ENCODE measurements around the gene VWA5A.

Gene VWA5A, protein sequence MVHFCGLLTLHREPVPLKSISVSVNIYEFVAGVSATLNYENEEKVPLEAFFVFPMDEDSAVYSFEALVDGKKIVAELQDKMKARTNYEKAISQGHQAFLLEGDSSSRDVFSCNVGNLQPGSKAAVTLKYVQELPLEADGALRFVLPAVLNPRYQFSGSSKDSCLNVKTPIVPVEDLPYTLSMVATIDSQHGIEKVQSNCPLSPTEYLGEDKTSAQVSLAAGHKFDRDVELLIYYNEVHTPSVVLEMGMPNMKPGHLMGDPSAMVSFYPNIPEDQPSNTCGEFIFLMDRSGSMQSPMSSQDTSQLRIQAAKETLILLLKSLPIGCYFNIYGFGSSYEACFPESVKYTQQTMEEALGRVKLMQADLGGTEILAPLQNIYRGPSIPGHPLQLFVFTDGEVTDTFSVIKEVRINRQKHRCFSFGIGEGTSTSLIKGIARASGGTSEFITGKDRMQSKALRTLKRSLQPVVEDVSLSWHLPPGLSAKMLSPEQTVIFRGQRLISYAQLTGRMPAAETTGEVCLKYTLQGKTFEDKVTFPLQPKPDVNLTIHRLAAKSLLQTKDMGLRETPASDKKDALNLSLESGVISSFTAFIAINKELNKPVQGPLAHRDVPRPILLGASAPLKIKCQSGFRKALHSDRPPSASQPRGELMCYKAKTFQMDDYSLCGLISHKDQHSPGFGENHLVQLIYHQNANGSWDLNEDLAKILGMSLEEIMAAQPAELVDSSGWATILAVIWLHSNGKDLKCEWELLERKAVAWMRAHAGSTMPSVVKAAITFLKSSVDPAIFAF

GRCh38 chr11:124114942-124115781, at the start of gene VWA5A:
VWA5A (plus strand) TSS chr11:124115450; CDS start chr11:124117512, 2,062 bp downstream.
- DNase-seq (ENCODE audit: low read depth in 3 of 3): peak; percentile 34 to 67 (median 61)

- DNase-seq (ENCODE audit: low read depth in 3 of 3): no peak
These were observed 46.6 kb upstream of the VWA5A start for GRCh38 chr11:124068601-124069110.

DNA sequence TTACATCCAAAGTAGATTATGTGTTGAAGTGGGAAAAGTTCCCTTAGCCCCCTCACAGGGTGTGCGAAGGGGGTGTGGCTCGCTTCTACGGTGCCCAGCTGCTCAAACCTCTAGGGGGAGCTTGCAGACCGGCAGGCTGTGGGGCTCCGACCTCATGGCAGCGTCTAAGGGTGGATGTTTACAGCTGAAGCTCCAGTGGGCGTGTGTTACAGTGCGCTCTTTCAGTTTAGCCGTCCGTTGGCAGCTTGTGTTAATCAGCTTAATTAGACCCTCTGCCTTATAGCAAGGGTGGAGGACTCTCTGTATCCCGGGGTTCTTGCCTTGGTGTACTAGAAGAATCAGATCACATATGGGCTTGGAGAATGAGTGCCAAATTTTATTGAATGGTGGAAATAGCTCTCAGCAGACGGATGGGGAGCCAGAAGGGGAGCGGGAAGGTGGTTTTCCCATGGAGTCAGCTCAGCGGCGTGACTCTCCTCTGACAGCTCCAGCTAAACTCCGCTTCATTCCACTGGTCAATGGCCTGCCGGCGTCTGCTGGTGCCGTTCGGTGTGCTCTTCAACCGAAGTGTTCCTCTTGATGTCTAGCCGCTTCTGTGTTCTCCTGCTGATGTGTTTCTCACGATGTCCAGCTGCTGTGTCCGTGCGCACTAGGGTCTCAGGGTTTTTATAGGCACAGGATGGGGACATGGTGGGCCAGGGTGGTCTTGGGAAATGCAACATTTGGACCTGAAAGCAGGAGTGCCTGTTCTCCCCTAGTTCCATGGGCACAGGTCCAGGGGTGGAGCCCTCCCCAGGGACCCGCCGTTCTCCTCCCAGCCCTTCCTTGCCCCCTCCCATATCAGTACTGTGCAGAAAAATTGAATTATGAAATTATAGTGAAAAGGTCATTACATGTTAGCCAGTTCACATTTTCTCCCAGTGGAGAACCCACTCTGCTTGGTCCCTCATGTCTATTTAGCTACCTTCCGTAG, 45.5 kb upstream of the VWA5A start:
- peak in 1 of 3 experiments; percentile 6 for DNase-seq (ENCODE audit: low read depth in 3 of 3)

GRCh38 chr11:124070915-124071622, 44.2 kb upstream of the VWA5A start:
- DNase-seq (ENCODE audit: low read depth in 3 of 3): peak; percentile 26 to 47 (median 39)

- DNase-seq (ENCODE audit: low read depth in 3 of 3): no peak
These were observed 43.7 kb upstream of the VWA5A start for GRCh38 chr11:124071623-124071948.

DNA sequence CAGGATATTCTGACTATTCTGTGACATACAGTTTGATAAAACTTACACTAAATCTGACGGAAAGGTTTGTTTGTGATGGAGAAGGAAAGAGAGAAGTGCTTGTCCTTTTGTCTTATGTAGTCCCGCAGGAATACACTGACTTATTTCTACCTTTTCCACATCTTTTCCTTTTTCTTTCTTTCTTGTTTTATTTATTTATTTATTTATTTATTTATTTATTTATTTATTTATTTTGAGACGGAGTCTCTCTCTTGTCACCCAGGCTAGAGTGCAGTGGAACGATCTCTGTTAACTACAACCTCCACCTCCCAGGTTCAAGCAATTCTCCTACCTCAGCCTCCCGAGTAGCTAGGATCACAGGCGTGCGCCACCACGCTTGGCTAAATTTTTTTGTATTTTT, 43.1 kb upstream of the VWA5A start:
- DNase-seq (ENCODE audit: low read depth in 3 of 3): no peak

- no peak for DNase-seq (ENCODE audit: low read depth in 3 of 3)
These were observed 40.7 kb upstream of the VWA5A start for GRCh38 chr11:124074554-124074953.

DNA sequence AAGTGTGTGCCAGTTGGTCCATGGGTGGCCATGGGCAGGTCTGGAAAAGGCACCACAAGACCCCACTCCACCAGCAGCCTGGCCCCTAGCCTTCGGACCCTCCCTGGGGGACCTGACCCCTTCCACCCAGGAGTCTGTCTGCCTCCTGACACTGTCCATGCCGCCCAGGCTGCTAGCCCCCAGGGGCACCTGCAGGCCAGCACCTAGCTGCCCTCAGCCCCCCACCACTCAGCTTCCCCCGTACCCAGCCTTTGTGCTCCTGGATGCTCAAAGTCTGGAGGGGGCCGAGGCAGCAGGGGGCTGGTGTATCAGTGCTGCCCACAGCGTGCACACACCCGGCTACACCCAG, 39.8 kb upstream of the VWA5A start:
- no peak for DNase-seq (ENCODE audit: low read depth in 3 of 3)

GRCh38 chr11:124075841-124076651, 39.2 kb upstream of the VWA5A start:
- no peak for DNase-seq (ENCODE audit: low read depth in 3 of 3)

DNA sequence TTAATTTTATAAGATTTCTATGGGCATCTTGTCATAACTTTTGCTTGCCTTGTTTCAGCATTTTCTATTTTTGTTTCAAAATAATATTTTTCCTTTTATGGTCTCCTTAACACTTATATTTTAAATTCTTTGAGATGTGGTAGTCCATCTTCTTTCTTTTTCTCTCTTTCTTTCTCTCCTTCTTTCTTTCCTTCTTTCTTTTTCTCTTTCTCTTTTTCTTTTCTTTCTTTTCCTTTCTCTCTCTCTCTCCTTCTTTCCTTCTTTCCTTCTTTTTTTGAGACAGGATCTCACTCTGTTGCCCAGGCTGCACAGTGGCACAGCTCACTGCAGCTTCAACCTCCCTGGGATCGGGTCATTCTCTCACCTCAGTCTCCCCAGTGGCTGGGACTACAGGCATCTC, 38.0 kb upstream of the VWA5A start:
- DNase-seq (ENCODE audit: low read depth in 3 of 3): no peak

DNA sequence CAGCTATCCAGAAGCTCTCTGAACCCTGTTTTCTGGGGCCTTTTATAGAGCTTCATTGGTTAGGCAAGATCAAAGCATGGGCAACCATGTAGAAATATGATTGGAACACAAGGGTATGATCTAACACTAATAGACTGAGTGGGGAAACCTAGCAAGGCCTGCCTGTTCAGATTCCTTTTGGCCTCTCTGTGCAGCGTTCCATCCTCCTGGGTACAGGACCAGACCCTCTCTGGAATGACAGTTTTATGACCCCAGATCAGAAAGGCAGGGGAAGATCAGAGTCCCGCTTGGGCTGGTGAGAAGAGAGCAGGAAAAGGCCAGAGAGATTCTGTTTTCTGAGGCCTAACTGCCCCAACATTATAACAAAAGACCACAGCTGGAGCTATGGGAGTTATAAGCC, 36.7 kb upstream of the VWA5A start:
- no peak for DNase-seq (ENCODE audit: low read depth in 3 of 3)

- DNase-seq (ENCODE audit: low read depth in 3 of 3): no peak
These were observed 35.5 kb upstream of the VWA5A start for GRCh38 chr11:124079631-124080326.

DNA sequence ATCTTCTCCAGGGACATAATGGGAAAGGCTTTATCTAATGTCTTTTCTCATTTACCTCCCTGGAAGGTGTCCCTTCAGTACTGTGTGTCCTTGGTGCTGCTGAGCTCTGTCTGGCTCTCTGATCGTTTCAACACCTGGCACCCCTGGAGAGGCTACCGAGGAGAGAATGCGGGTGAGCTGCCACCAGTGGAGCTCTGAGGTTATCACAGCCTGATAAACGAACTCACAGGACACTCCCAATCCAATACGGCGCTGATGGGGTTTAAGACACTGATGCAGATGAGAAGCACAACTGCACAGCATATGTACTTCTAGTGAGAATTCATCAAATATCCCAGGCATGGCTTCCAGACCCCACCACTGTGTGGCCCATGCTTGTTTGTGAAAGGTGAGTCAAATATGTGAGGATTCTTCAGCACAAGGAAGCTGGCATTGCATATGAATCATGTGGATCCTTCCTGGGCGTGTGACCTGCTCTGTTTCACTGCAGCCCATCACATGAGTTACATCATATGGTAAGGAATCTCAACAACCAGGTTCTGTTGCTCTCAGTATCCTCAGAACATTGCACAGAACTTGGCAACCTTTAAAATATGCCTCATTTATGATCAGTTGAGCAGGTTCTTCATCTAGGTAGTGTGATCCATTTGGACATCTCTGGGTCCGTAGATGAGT, 34.8 kb upstream of the VWA5A start:
- DNase-seq (ENCODE audit: low read depth in 3 of 3): no peak

- DNase-seq (ENCODE audit: low read depth in 3 of 3): no peak
These were observed 33.8 kb upstream of the VWA5A start for GRCh38 chr11:124081483-124081882.

GRCh38 chr11:124082371-124082770, 32.9 kb upstream of the VWA5A start:
- DNase-seq (ENCODE audit: low read depth in 3 of 3): no peak

DNA sequence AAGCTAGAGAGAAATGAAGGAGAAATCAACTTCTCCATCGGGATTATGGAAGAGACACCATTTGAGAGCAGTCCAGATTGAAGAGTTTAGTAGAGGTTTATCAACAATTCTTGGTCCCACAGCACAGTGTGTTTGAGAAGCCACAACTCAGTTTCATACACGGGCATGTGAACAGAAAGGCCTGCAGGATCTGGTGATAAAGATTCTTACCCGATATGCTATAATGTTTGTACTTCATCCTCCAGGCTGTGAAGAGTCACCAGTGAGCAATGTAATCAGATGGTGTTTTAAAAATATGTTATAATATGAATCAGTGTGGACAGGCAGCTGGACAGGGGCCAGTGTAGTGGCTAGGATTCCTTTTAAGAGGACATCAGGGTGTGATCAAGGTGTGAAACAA, 29.7 kb upstream of the VWA5A start:
- no peak for DNase-seq (ENCODE audit: low read depth in 3 of 3)

- no peak for DNase-seq (ENCODE audit: low read depth in 3 of 3)
These were observed 29.0 kb upstream of the VWA5A start for GRCh38 chr11:124085997-124086846.
